Brain microvascular endothelial cell (primary cell): ENCODE results near the gene MOV10L1.

Source experiments
- DNase-seq: peaks from one replicate; pipeline ENCODE4 v3.0.0-alpha.2; 2020
- H3K27ac ChIP-seq: fragments of 250-450 bp; sonication (Bioruptor Pico); 2 replicates; pipeline ENCODE4 v1.5.1; 2020; ENCODE audit warnings: mild to moderate bottlenecking, moderate library complexity
- H3K27me3 ChIP-seq: fragments of 250-450 bp; sonication (Bioruptor Pico); replicated peaks from 2 replicates; pipeline ENCODE4 v1.5.1; 2020; ENCODE audit warnings: mild to moderate bottlenecking
- H3K36me3 ChIP-seq: fragments of 250-450 bp; sonication (Bioruptor Pico); replicated peaks from 2 replicates; pipeline ENCODE4 v1.5.1; 2020; ENCODE audit warnings: mild to moderate bottlenecking
- H3K4me3 ChIP-seq: 2 replicates; pipeline ENCODE4 v1.5.1; 2011; ENCODE audit warnings: low read depth, mild to moderate bottlenecking, control low read depth, low read length, moderate library complexity
- in situ Hi-C: cut with HindIII; loops from 2 replicates; pipeline ENCODE4 v1.10.0; 2017; ENCODE audit warnings: low sequenced_read_pairs, low pct_ligation_motif_present
- TF ChIP-seq, protein P1 (sequence below): IDR thresholded peaks from 2 replicates; pipeline ENCODE4 v1.5.1; 2011; ENCODE audit warnings: low read depth, mild to moderate bottlenecking, moderate library complexity, low read length, control low read depth, inconsistent platforms; ENCODE audit errors: missing control alignments

MOV10L1 gene

DNA sequence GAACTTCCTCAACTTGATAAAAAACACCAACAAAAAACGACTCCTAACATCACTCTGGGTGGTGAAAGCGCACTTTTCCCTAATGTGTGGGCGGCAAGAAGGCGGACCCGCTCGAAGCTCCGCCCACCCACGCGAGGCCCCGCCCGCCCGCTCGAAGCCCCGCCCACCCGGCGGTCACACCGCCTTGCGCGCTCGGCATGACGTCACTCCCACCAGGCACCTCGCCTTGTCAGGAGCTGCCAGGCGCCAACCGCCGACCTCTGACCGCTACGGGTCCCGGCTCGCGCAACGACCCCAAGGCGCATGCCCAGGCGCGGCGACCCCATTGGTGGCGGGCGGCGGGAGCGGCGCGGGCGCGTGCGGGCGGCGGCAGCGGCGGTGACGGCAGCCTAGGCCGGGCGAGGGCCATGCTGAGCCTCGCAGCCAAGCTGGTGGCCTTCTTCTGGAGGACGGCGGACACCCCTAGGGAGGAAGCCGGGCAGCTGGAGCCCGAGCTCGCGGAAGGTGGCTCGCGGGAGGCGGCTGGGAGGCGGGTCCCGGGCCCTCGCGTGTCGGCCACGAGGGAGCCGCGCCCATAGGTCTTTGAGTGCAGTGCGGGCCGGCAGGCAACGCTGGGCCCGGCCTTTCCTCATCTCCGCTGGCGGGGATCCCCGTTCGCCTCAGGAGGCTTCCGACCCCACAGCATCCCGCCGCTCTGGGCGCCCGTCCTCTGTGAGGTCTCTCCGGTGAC lies at the start of gene MOV10L1:
MOV10L1 (plus strand) TSS at position 325 of the 730 bp plus-strand sequence; CDS start at position 408, 83 bp downstream.
- in situ Hi-C loops, result no loop called here
- Histone ChIP-seq H3K27ac (no peak within 1 kb of the TSS), H3K27me3 (peaks cover 2% of the 10 kb centered on the region), H3K36me3 (no peaks in the 10 kb centered on the region), H3K4me3 (no peak within 1 kb of the TSS)
- DNase-seq, result no peak
- TF ChIP-seq, protein P1, sequence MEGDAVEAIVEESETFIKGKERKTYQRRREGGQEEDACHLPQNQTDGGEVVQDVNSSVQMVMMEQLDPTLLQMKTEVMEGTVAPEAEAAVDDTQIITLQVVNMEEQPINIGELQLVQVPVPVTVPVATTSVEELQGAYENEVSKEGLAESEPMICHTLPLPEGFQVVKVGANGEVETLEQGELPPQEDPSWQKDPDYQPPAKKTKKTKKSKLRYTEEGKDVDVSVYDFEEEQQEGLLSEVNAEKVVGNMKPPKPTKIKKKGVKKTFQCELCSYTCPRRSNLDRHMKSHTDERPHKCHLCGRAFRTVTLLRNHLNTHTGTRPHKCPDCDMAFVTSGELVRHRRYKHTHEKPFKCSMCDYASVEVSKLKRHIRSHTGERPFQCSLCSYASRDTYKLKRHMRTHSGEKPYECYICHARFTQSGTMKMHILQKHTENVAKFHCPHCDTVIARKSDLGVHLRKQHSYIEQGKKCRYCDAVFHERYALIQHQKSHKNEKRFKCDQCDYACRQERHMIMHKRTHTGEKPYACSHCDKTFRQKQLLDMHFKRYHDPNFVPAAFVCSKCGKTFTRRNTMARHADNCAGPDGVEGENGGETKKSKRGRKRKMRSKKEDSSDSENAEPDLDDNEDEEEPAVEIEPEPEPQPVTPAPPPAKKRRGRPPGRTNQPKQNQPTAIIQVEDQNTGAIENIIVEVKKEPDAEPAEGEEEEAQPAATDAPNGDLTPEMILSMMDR, result no peak

DNA sequence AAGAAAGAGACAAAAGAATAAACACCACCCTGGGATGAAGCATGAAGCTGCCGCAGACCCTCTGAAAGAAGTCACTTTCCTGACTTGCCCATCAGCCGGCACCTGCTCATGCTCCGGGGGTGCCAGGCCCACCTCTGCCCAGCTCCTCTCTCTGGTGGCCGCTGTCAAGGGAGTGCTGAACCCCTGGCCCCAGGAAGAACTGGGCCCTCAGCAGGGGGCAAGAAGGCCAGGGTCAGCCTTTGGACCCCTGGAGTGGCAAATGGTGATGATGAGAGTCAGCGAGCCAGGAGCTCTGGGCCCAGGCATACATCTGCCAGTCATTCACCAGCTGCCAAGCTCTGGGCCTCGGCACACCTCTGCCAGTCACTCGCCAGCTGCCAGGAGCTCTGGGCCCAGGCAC lies 49.1 kb upstream of the MOV10L1 start:
- Histone ChIP-seq H3K4me3 (no peak overlapping the region), H3K36me3 (no peaks in the 10 kb centered on the region), H3K27ac (no peak overlapping the region), H3K27me3 (no peaks in the 10 kb centered on the region)
- TF ChIP-seq, protein P1, result no peak
- in situ Hi-C loops, result no loop called here
- no peak for DNase-seq

DNA sequence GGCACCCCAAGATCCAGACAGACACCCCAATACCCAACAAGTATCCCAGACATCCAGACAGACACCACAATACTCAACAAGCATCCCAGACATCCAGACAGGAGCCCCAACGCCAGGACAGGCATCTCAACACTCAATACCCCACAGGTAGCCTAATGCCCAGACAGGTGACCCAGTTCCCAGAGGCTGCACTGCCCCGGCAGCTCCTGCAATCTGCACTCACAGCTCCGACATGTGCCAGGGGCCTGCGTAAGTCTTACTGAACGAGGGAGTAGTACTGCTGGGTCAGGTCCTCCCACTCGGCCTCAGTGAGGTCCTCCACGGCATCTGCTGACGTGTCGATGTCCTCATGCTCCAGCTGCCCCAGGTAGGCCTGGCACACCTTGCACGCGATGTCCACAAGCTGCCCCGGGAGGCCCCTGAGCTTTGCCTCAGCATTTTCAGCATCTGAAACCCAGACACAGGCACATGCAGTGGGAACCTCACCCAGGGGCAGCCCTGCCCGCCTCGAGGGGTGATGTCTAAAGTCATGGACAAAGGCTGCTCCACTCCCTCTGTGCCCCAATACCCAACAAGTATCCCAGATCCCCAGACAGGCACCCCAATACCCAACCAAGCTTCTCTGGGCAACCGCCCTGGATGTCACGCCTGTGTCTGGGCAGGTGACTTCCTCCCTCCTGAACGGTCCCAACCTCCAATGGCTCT lies 48.3 kb upstream of the MOV10L1 start:
- TF ChIP-seq, protein P1, result no peak
- H3K27ac ChIP-seq, result no peak overlapping the region
- H3K4me3 ChIP-seq, result no peak overlapping the region
- DNase-seq, result no peak
- no peaks in the 10 kb centered on the region for H3K27me3 ChIP-seq
- H3K36me3 ChIP-seq, result no peaks in the 10 kb centered on the region
- in situ Hi-C loops, result no loop called here

DNA sequence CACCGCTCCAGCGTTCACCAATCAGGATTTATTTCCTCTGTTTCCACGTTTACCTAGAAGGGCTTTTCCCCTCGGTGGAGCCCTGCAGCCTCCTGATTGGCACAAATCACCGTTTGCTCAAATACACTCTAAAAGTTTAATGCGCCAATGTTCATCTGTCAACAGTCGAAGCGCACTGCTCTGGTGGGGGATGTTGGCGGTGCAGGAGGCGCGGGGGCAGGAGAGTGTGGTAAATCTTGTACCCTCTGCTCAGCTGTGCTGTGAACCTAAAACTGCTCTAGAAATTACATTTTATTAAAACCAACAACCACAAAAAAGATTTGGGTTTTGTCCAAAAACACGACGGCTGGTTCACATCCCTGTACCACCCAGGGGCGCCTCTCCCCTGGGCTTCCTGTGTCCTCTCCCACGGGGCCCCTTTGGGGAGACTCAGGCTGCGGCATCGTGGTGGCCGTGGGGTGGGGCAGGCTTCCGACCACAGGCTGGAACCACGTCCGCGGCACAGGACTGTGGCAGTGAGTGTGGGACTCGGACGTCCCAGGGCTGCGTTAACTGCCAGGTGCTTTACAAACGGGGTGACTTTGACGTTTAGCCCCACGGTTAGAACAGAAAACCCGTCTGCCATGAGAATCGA lies 45.2 kb upstream of the MOV10L1 start:
- TF ChIP-seq, protein P1, result no peak
- no peak for DNase-seq
- Histone ChIP-seq H3K27me3 (no peaks in the 10 kb centered on the region), H3K4me3 (no peak overlapping the region), H3K36me3 (no peaks in the 10 kb centered on the region), H3K27ac (no peak overlapping the region)
- in situ Hi-C loops, result no loop called here

DNA sequence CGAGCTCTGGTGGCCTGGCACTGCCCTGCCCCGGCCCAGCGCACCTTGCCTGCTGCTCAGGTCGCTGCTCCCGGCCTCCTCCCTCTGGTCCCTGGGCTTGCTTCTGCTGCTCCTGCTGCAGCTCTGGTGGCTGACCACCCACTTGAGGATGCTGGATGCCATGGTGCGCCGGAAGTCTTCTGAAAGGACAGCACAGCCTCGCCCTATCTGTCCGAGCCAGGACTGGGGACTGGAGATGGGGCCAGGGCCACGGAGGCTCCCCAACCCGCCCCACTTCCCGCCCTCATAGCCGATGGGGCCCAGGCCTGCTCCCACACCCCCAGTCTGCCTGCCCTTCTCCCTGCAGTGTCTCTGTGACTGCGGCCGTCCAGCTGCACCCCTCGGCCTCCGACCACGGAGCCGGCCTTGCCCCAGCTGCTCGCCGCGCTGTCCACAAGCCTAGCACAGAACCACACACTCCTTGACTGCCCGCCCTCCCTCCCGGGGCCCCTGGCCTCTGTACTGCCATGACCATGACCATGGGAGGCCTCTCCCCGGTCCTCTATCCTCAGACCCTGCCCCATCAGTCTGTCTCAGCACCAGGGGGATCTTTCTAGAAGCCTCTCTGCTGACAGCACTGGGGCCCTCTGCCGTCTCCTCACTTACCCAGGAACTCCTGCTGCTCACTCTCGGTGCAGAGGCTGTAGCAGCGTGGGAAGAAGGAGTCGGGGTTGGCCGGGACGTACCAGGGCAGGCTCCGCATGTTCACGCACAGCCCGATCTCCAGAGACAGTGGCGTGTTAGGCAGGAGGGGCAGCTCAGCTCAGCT lies 44.4 kb upstream of the MOV10L1 start:
- no peak for DNase-seq
- H3K36me3 ChIP-seq, result no peaks in the 10 kb centered on the region
- in situ Hi-C loops, result no loop called here
- H3K27ac ChIP-seq, result no peak overlapping the region
- H3K27me3 ChIP-seq, result no peaks in the 10 kb centered on the region
- TF ChIP-seq, protein P1, result no peak
- no peak overlapping the region for H3K4me3 ChIP-seq
